ENCODE data around the gene CDKN2AIPNL.

Gene CDKN2AIPNL

DNA sequence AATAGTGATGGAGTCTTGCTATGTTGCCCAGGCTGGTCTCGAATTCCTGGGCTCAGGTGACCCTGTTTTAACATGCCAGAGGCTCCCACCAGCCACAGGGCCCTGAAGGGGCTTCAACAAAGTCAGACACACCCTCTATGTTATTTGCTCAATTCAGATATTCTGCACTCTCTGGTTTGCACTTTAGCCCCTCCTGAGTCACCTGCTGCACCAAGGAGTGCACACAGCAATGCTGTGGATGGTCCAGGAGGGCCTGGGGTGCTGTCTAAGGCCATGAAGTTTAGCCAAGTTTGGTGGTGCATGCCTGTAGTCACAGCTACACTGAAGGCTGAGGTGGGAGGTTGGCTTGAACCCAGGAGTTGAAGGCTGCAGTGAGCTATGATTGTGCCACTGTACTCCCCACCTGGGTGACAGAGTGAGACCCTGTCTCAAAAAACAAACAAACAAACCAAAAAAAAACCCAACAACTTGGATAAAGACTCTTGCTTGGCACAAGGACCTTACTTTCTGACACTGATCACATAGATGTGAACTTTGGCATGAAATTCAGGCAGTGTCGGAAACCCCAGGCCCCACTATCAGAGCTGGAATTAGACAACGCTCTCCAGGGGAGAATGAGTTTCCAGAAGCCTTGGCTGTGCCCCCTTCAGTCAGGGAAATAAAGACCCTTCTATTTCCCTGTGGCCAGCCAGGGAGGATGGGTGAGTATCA is 39.7 kb upstream of the CDKN2AIPNL start:
- no peak for TF ChIP-seq EZH2 (IDR thresholded peaks at IDR 0.05; ENCODE audit: borderline replicate concordance, low read depth, low read length, severe bottlenecking)
- TF ChIP-seq, protein P1, sequence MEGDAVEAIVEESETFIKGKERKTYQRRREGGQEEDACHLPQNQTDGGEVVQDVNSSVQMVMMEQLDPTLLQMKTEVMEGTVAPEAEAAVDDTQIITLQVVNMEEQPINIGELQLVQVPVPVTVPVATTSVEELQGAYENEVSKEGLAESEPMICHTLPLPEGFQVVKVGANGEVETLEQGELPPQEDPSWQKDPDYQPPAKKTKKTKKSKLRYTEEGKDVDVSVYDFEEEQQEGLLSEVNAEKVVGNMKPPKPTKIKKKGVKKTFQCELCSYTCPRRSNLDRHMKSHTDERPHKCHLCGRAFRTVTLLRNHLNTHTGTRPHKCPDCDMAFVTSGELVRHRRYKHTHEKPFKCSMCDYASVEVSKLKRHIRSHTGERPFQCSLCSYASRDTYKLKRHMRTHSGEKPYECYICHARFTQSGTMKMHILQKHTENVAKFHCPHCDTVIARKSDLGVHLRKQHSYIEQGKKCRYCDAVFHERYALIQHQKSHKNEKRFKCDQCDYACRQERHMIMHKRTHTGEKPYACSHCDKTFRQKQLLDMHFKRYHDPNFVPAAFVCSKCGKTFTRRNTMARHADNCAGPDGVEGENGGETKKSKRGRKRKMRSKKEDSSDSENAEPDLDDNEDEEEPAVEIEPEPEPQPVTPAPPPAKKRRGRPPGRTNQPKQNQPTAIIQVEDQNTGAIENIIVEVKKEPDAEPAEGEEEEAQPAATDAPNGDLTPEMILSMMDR (IDR thresholded peaks at IDR 0.05; ENCODE audit: borderline replicate concordance, extremely low read depth, low read length, poor library complexity, severe bottlenecking): no peak
- no peak overlapping the region for H2AFZ ChIP-seq (ENCODE audit: low read depth, low read length)
- no peak overlapping the region for H3K9ac ChIP-seq (ENCODE audit: low read depth, low read length)
- H3K4me3 ChIP-seq (ENCODE audit: low read depth in 1 of 2, low read length in 2 of 2): no peak overlapping the region
- no peak overlapping the region for H3K4me2 ChIP-seq (ENCODE audit: insufficient read depth, low read length)
- H3K4me1 ChIP-seq (ENCODE audit: insufficient read depth, low read length): no peaks in the 10 kb centered on the region
- no peak for ATAC-seq (ENCODE audit: insufficient read depth, low read depth)
- H3K36me3 ChIP-seq (ENCODE audit: insufficient read depth, low read length): no peaks in the 10 kb centered on the region
- no peaks in the 10 kb centered on the region for H3K79me2 ChIP-seq (ENCODE audit: insufficient read depth, low read length)
- no peak overlapping the region for H3K27ac ChIP-seq (ENCODE audit: low read length)
- no peak for DNase-seq
- no peaks in the 10 kb centered on the region for H3K27me3 ChIP-seq (ENCODE audit: insufficient read depth, low read length, poor library complexity)
- no peaks in the 10 kb centered on the region for H4K20me1 ChIP-seq (ENCODE audit: insufficient read depth, low read length)
- no peaks in the 10 kb centered on the region for H3K9me3 ChIP-seq (ENCODE audit: insufficient read depth, low read length, severe bottlenecking)

DNA sequence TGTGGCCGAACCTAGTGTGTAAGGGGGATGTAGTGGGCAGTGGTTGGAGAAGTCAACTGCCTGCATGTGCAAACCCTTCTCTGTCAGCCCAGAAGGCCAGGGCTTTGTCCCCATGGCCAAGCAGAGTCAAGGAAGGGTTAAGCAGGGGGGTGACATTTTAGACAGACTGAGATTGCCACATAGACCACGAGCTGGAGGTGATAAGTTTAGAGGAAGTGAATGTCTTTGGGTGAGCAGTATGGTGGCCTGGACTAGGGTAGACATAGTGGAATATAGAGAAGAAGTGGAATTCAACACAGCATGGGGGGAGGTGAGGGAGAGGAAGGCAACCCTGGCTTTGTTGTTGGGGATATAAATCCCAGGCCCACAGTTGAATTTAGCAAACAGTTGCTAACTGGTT is 38.7 kb upstream of the CDKN2AIPNL start:
- no peak overlapping the region for H3K27ac ChIP-seq (ENCODE audit: low read length)
- no peaks in the 10 kb centered on the region for H3K36me3 ChIP-seq (ENCODE audit: insufficient read depth, low read length)
- no peaks in the 10 kb centered on the region for H3K79me2 ChIP-seq (ENCODE audit: insufficient read depth, low read length)
- no peaks in the 10 kb centered on the region for H3K27me3 ChIP-seq (ENCODE audit: insufficient read depth, low read length, poor library complexity)
- H3K9ac ChIP-seq (ENCODE audit: low read depth, low read length): no peak overlapping the region
- DNase-seq (no peak), ATAC-seq (ENCODE audit: insufficient read depth, low read depth) (no peak)
- no peaks in the 10 kb centered on the region for H3K4me1 ChIP-seq (ENCODE audit: insufficient read depth, low read length)
- no peak overlapping the region for H2AFZ ChIP-seq (ENCODE audit: low read depth, low read length)
- no peak overlapping the region for H3K4me3 ChIP-seq (ENCODE audit: low read depth in 1 of 2, low read length in 2 of 2)
- no peak for TF ChIP-seq EZH2 (IDR thresholded peaks at IDR 0.05; ENCODE audit: borderline replicate concordance, low read depth, low read length, severe bottlenecking)
- TF ChIP-seq, protein P1 (IDR thresholded peaks at IDR 0.05; ENCODE audit: borderline replicate concordance, extremely low read depth, low read length, poor library complexity, severe bottlenecking): no peak
- H3K9me3 ChIP-seq (ENCODE audit: insufficient read depth, low read length, severe bottlenecking): no peaks in the 10 kb centered on the region
- no peak overlapping the region for H3K4me2 ChIP-seq (ENCODE audit: insufficient read depth, low read length)
- H4K20me1 ChIP-seq (ENCODE audit: insufficient read depth, low read length): no peaks in the 10 kb centered on the region

DNA sequence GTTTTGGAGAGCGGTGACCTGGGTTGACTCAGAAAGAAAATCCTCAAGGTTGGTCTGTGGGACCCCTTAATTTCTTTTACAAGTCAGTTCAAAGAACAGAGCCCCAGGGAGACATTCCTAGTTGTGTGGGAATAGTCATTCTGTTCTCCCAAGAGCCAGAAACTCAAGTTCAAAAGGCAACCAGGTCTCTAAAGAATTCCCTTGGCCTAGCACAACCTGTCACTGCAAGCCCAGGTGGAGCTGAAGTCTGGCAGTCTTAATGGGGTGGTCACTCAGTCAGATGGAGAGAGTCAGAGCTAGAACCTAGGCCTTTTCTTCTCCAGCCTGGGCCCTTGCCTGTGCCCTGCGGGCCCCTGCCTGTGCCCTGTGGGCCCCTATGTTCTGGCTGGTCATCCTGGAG is 37.5 kb upstream of the CDKN2AIPNL start:
- no peak for TF ChIP-seq EZH2 (IDR thresholded peaks at IDR 0.05; ENCODE audit: borderline replicate concordance, low read depth, low read length, severe bottlenecking)
- TF ChIP-seq, protein P1 (IDR thresholded peaks at IDR 0.05; ENCODE audit: borderline replicate concordance, extremely low read depth, low read length, poor library complexity, severe bottlenecking): no peak
- no peak overlapping the region for H3K4me3 ChIP-seq (ENCODE audit: low read depth in 1 of 2, low read length in 2 of 2)
- ATAC-seq (ENCODE audit: insufficient read depth, low read depth) (no peak), DNase-seq (no peak)
- no peak overlapping the region for H2AFZ ChIP-seq (ENCODE audit: low read depth, low read length)
- no peaks in the 10 kb centered on the region for H3K79me2 ChIP-seq (ENCODE audit: insufficient read depth, low read length)
- H3K36me3 ChIP-seq (ENCODE audit: insufficient read depth, low read length): no peaks in the 10 kb centered on the region
- H3K27ac ChIP-seq (ENCODE audit: low read length): no peak overlapping the region
- H3K9ac ChIP-seq (ENCODE audit: low read depth, low read length): no peak overlapping the region
- no peaks in the 10 kb centered on the region for H3K9me3 ChIP-seq (ENCODE audit: insufficient read depth, low read length, severe bottlenecking)
- no peaks in the 10 kb centered on the region for H4K20me1 ChIP-seq (ENCODE audit: insufficient read depth, low read length)
- no peak overlapping the region for H3K4me2 ChIP-seq (ENCODE audit: insufficient read depth, low read length)
- H3K4me1 ChIP-seq (ENCODE audit: insufficient read depth, low read length): no peaks in the 10 kb centered on the region
- no peaks in the 10 kb centered on the region for H3K27me3 ChIP-seq (ENCODE audit: insufficient read depth, low read length, poor library complexity)

Data from DND-41 (cell line).